H9 (cell line): ENCODE data around the gene HNRNPLL. TPM values are rescaled to one million over a fixed set of nuclear protein-coding genes. Genes with fewer than 3 reads are reported as not detected.

ENCODE experiments used
- DNase-seq: peaks from one replicate; pipeline ENCODE4 v3.0.0-alpha.2; 2017
- H2AFZ ChIP-seq: one replicate; pipeline ENCODE4 v1.6.1; 2013; ENCODE audit warnings: mild to moderate bottlenecking, low read length, control low read depth, moderate library complexity
- H2AK5ac ChIP-seq: 2 replicates; pipeline ENCODE4 v1.6.1; 2013; ENCODE audit warnings: low read length, control low read depth, mixed read lengths; ENCODE audit not compliant: insufficient read length
- H2BK120ac ChIP-seq: one replicate; pipeline ENCODE4 v1.6.1; 2013; ENCODE audit warnings: low read depth, mild to moderate bottlenecking, low read length, control low read depth, inconsistent platforms; ENCODE audit not compliant: poor library complexity, severe bottlenecking
- H2BK12ac ChIP-seq: 2 replicates; pipeline ENCODE4 v1.6.1; 2013; ENCODE audit warnings: low read length, control low read depth, mixed read lengths, low read depth; ENCODE audit not compliant: insufficient read length
- H2BK15ac ChIP-seq: 2 replicates; pipeline ENCODE4 v1.6.1; 2013; ENCODE audit warnings: low read depth, low read length, control low read depth
- H2BK20ac ChIP-seq: one replicate; pipeline ENCODE4 v1.6.1; 2013; ENCODE audit warnings: low read depth, mild to moderate bottlenecking, low read length, control low read depth, inconsistent platforms; ENCODE audit not compliant: poor library complexity, severe bottlenecking
- H2BK5ac ChIP-seq: 2 replicates; pipeline ENCODE4 v1.6.1; 2013; ENCODE audit warnings: low read length, control low read depth, mixed read lengths; ENCODE audit not compliant: insufficient read length
- H3K14ac ChIP-seq: 2 replicates; pipeline ENCODE4 v1.6.1; 2013; ENCODE audit warnings: low read length, control low read depth; ENCODE audit not compliant: insufficient read depth
- H3K18ac ChIP-seq: 2 replicates; pipeline ENCODE4 v1.6.1; 2013; ENCODE audit warnings: low read depth, mild to moderate bottlenecking, mixed read lengths, low read length, control low read depth; ENCODE audit not compliant: insufficient read length
- H3K23ac ChIP-seq: 2 replicates; pipeline ENCODE4 v1.6.1; 2013; ENCODE audit warnings: low read length, control low read depth, mixed read lengths, low read depth; ENCODE audit not compliant: insufficient read length
- H3K23me2 ChIP-seq: 2 replicates; pipeline ENCODE4 v1.6.1; 2013; ENCODE audit warnings: low read depth, mild to moderate bottlenecking, mixed read lengths, low read length, control low read depth; ENCODE audit not compliant: insufficient read length, poor library complexity, severe bottlenecking
- H3K27ac ChIP-seq: 2 replicates; pipeline ENCODE4 v1.5.1; 2013; ENCODE audit warnings: low read length, control low read depth, mixed read lengths, low read depth; ENCODE audit not compliant: insufficient read length
- H3K27me3 ChIP-seq: 2 replicates; pipeline ENCODE4 v1.6.1; 2013; ENCODE audit warnings: low read length, control low read depth, inconsistent platforms; ENCODE audit not compliant: insufficient read depth
- H3K4ac ChIP-seq: 2 replicates; pipeline ENCODE4 v1.6.1; 2013; ENCODE audit warnings: low read depth, mild to moderate bottlenecking, control low read depth, inconsistent platforms, low read length, moderate library complexity
- H3K4me1 ChIP-seq: 2 replicates; pipeline ENCODE4 v1.6.1; 2013; ENCODE audit warnings: low read length, control low read depth, inconsistent platforms; ENCODE audit not compliant: insufficient read depth
- H3K4me2 ChIP-seq: 2 replicates; pipeline ENCODE4 v1.6.1; 2013; ENCODE audit warnings: low read length, control low read depth, mixed read lengths; ENCODE audit not compliant: insufficient read length, insufficient read depth
- H3K56ac ChIP-seq: 2 replicates; pipeline ENCODE4 v1.6.1; 2013; ENCODE audit warnings: low read depth, mild to moderate bottlenecking, mixed read lengths, low read length, control low read depth; ENCODE audit not compliant: insufficient read length
- H3K79me1 ChIP-seq: 2 replicates; pipeline ENCODE4 v1.6.1; 2013; ENCODE audit warnings: low read depth, mild to moderate bottlenecking, moderate library complexity, low read length, control low read depth, inconsistent platforms; ENCODE audit not compliant: insufficient read depth, poor library complexity, severe bottlenecking
- H3K79me2 ChIP-seq: 2 replicates; pipeline ENCODE4 v1.6.1; 2013; ENCODE audit warnings: low read length, control low read depth, inconsistent platforms; ENCODE audit not compliant: insufficient read depth
- H3K9ac ChIP-seq: 2 replicates; pipeline ENCODE4 v1.6.1; 2013; ENCODE audit warnings: low read length, control low read depth, mixed read lengths; ENCODE audit not compliant: insufficient read length; ENCODE audit errors: extremely low read depth
- H3K9me3 ChIP-seq: one replicate; pipeline ENCODE4 v1.6.1; 2013; ENCODE audit warnings: low read depth, low read length, inconsistent platforms; ENCODE audit not compliant: control insufficient read depth
- H3T11ph ChIP-seq: one replicate; pipeline ENCODE4 v1.6.1; 2013; ENCODE audit warnings: mild to moderate bottlenecking, low read length, control low read depth, inconsistent platforms
- H4K20me1 ChIP-seq: one replicate; pipeline ENCODE4 v1.6.1; 2013; ENCODE audit not compliant: control insufficient read depth, insufficient read length, insufficient read depth
- H4K5ac ChIP-seq: 2 replicates; pipeline ENCODE4 v1.6.1; 2013; ENCODE audit warnings: low read depth, mild to moderate bottlenecking, mixed read lengths, low read length, control low read depth; ENCODE audit not compliant: insufficient read length
- H4K8ac ChIP-seq: replicated peaks from 2 replicates; pipeline ENCODE4 v1.6.1; 2013; ENCODE audit warnings: low read length, control low read depth, mixed read lengths, low read depth; ENCODE audit not compliant: insufficient read length
- H4K91ac ChIP-seq: 2 replicates; pipeline ENCODE4 v1.6.1; 2013; ENCODE audit warnings: low read depth, mild to moderate bottlenecking, moderate library complexity, mixed read lengths, low read length, control low read depth; ENCODE audit not compliant: insufficient read length
- H3K27ac Mint-ChIP-seq, 3 experiments: 2 replicates in 2 of 3; 3 replicates in 1 of 3; pipeline ENCODE4 v1.8.0; 2020 to 2021; ENCODE audit warnings: mixed read lengths in 3 of 3, mild to moderate bottlenecking in 1 of 3, moderate library complexity in 1 of 3
- H3K27me3 Mint-ChIP-seq: 2 replicates; pipeline ENCODE4 v1.8.0; 2021; ENCODE audit warnings: low read depth, mild to moderate bottlenecking, moderate library complexity, mixed read lengths
- H3K36me3 Mint-ChIP-seq, 3 experiments: 2 replicates in 2 of 3; 3 replicates in 1 of 3; pipeline ENCODE4 v1.8.0; 2020 to 2021; ENCODE audit warnings: low read depth in 3 of 3, mixed read lengths in 3 of 3; ENCODE audit not compliant: insufficient read depth in 1 of 3
- H3K4me1 Mint-ChIP-seq, 2 experiments: 2 replicates each; pipeline ENCODE4 v1.8.0; 2020; ENCODE audit warnings: mixed read lengths in 2 of 2
- H3K4me3 Mint-ChIP-seq, 2 experiments: 2 replicates in 1 of 2; 3 replicates in 1 of 2; pipeline ENCODE4 v1.8.0; 2020 to 2021; ENCODE audit warnings: mild to moderate bottlenecking in 2 of 2, mixed read lengths in 2 of 2, moderate library complexity in 1 of 2
- H3K9me3 Mint-ChIP-seq, 2 experiments: 2 replicates in 1 of 2; 3 replicates in 1 of 2; pipeline ENCODE4 v1.8.0; 2020; ENCODE audit warnings: mild to moderate bottlenecking in 2 of 2, mixed read lengths in 2 of 2, moderate library complexity in 1 of 2
- WGBS: extraction: QIAGEN DNeasy Blood & Tissue Kit; methylation state at CpG from one replicate; pipeline ENCODE4 v1.1.7; 2013; ENCODE audit warnings: missing lambda C conversion rate, low lambda C conversion rate, mixed read lengths; ENCODE audit not compliant: insufficient read length; ENCODE audit errors: extremely low coverage; 5-methylcytosine and 5-hydroxymethylcytosine counted together
- total RNA-seq: library from RNA; stranded (reverse); gene quantifications from 2 replicates; pipeline ENCODE4 v1.2.1, GENCODE V29; 2021
- TF ChIP-seq, protein P1 (sequence below): fragments of 200-600 bp; sonication (generic); conservative IDR thresholded peaks from 3 replicates; pipeline ENCODE4 v1.8.0; 2021; ENCODE audit warnings: antibody characterized with exemption, mild to moderate bottlenecking

Gene HNRNPLL
- total RNA-seq, 1 experiment from 2014 or later, result 52.3 TPM

- no peak overlapping the region for H2BK5ac ChIP-seq
- H3K23ac ChIP-seq, result no peak overlapping the region
- Mint-ChIP-seq H3K36me3 (peaks cover 20 to 71% (median 64%) of the 10 kb centered on the region in 3 experiments; a peak in 6 of 7 replicates), H3K4me3 (no peak overlapping the region), H3K27ac (no peak overlapping the region), H3K27me3 (no peaks in the 10 kb centered on the region), H3K9me3 (no peaks in the 10 kb centered on the region), H3K4me1 (no peaks in the 10 kb centered on the region)
- no peak overlapping the region for H2AK5ac ChIP-seq
- H3K79me2 ChIP-seq, result no peaks in the 10 kb centered on the region
- no peak overlapping the region for H2BK120ac ChIP-seq
- no peak overlapping the region for H3K4me2 ChIP-seq
- H3K4ac ChIP-seq, result no peak overlapping the region
- H3K14ac ChIP-seq, result no peak overlapping the region
- H2AFZ ChIP-seq, result no peak overlapping the region
- H3K9ac ChIP-seq, result no peak overlapping the region
- no peak overlapping the region for H4K91ac ChIP-seq
- no peak overlapping the region for H3K27ac ChIP-seq
- no peak overlapping the region for H4K8ac ChIP-seq
- no peaks in the 10 kb centered on the region for H3K23me2 ChIP-seq
- TF ChIP-seq, protein P1, sequence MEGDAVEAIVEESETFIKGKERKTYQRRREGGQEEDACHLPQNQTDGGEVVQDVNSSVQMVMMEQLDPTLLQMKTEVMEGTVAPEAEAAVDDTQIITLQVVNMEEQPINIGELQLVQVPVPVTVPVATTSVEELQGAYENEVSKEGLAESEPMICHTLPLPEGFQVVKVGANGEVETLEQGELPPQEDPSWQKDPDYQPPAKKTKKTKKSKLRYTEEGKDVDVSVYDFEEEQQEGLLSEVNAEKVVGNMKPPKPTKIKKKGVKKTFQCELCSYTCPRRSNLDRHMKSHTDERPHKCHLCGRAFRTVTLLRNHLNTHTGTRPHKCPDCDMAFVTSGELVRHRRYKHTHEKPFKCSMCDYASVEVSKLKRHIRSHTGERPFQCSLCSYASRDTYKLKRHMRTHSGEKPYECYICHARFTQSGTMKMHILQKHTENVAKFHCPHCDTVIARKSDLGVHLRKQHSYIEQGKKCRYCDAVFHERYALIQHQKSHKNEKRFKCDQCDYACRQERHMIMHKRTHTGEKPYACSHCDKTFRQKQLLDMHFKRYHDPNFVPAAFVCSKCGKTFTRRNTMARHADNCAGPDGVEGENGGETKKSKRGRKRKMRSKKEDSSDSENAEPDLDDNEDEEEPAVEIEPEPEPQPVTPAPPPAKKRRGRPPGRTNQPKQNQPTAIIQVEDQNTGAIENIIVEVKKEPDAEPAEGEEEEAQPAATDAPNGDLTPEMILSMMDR, result no peak
- no peaks in the 10 kb centered on the region for H3K27me3 ChIP-seq
- no peak overlapping the region for H3K56ac ChIP-seq
- H2BK15ac ChIP-seq, result no peak overlapping the region
- no peak overlapping the region for H2BK12ac ChIP-seq
- no peak overlapping the region for H2BK20ac ChIP-seq
- H3K9me3 ChIP-seq, result no peaks in the 10 kb centered on the region
- H4K20me1 ChIP-seq, result no peaks in the 10 kb centered on the region
- whole genome bisulfite sequencing, result no CpG with 5 or more reads among the region's 5 CpGs
- no peaks in the 10 kb centered on the region for H3K79me1 ChIP-seq
- H3K4me1 ChIP-seq, result no peaks in the 10 kb centered on the region
- no peak overlapping the region for H4K5ac ChIP-seq
- H3T11ph ChIP-seq, result no peak overlapping the region
- H3K18ac ChIP-seq, result no peak overlapping the region
- DNase-seq, result no peak
Observed at GRCh38 chr2:38568724-38569436, 33.8 kb downstream of the HNRNPLL start.
